HCT116 (cell line): ENCODE measurements around the gene AK5.

ENCODE experiments used
- ATF3 ChIP-seq: IDR thresholded peaks from 2 replicates; pipeline ENCODE4 v1.6.1; 2012
- CBX3 ChIP-seq: IDR thresholded peaks from 2 replicates; pipeline ENCODE4 v1.6.1; 2012; ENCODE audit warnings: low read depth
- CTCF ChIP-seq, 3 experiments: fragments of 200-600 bp in 1 of 3; sonication (generic) in 1 of 3; IDR thresholded peaks in 2 of 3; conservative IDR thresholded peaks in 1 of 3; 2 replicates each; pipeline ENCODE4 v1.5.1; 2012 to 2017; ENCODE audit warnings: low read depth in 2 of 3, low read length in 2 of 3, antibody characterized with exemption in 1 of 3, borderline replicate concordance in 1 of 3, control low read depth in 1 of 3, mild to moderate bottlenecking in 1 of 3, mixed read lengths in 1 of 3, mixed run types in 1 of 3, moderate library complexity in 1 of 3; ENCODE audit not compliant: insufficient read depth in 1 of 3
- EGR1 ChIP-seq: IDR thresholded peaks from 2 replicates; pipeline ENCODE4 v1.6.1; 2012; ENCODE audit warnings: low read depth
- FOSL1 ChIP-seq: IDR thresholded peaks from 2 replicates; pipeline ENCODE4 v1.6.1; 2012; ENCODE audit warnings: low read depth
- POLR2A ChIP-seq: IDR thresholded peaks from 2 replicates; pipeline ENCODE4 v1.7.0; 2011; ENCODE audit warnings: borderline replicate concordance; ENCODE audit not compliant: insufficient read depth, insufficient read length; ENCODE audit errors: extremely low read depth

GRCh38 chr1:77446841-77447555, 165.2 kb downstream of the AK5 start:
- TF ChIP-seq CTCF (IDR thresholded peaks at IDR 0.05 in 2 of 3, conservative IDR thresholded peaks at IDR 0.05 in 1 of 3; ENCODE audit: borderline replicate concordance in 1 of 3, insufficient read depth in 1 of 3, low read depth in 2 of 3, low read length in 2 of 3) (no peak), POLR2A (no peak), EGR1 (no peak), FOSL1 (no peak), CBX3 (no peak), ATF3 (no peak)
